Right lobe of liver (tissue), 6 donors: ENCODE measurements around the gene ZMYND8. TPM values are rescaled to one million over a fixed set of nuclear protein-coding genes. Genes with fewer than 3 reads are reported as not detected.
"Not testable (repeated sequence)": the region's sequence is repeated elsewhere in the genome, so short reads cannot be mapped to it uniquely, and the experiment has no call there.

Experiments
- ATAC-seq, 4 donors: fragments of 200-7000 bp; cut with Tn5 transposase; one replicate each; pipeline ENCODE4 v1.9.1; 2020; ENCODE audit warnings: mild to moderate bottlenecking in 4 of 4, moderate library complexity in 4 of 4
- DNase-seq, 3 donors: peaks; one replicate each; pipeline ENCODE4 v3.0.0-alpha.2; 2020
- H3K27ac ChIP-seq, 3 donors: fragments of 200-600 bp; one replicate each; pipeline ENCODE4 v1.8.0; 2022
- H3K27me3 ChIP-seq, 2 donors: fragments of 200-600 bp; one replicate each; pipeline ENCODE4 v1.8.0; 2022
- H3K36me3 ChIP-seq, 4 donors: fragments of 200-600 bp; sonication (generic) in 1 of 4; one replicate each; pipeline versions ENCODE4 v1.5.1 to v1.8.0; 2017 to 2022; ENCODE audit warnings: control low read depth in 1 of 4
- H3K4me1 ChIP-seq, 4 donors: fragments of 200-600 bp; sonication (generic) in 1 of 4; one replicate each; pipeline versions ENCODE4 v1.5.1 to v1.8.0; 2017 to 2022; ENCODE audit warnings: control low read depth in 1 of 4
- H3K4me3 ChIP-seq, 3 donors: fragments of 200-600 bp; one replicate each; pipeline ENCODE4 v1.8.0; 2022
- H3K9me3 ChIP-seq, 4 donors: fragments of 200-600 bp; sonication (generic) in 1 of 4; one replicate each; pipeline versions ENCODE4 v1.5.1 to v1.8.0; 2017 to 2022; ENCODE audit warnings: control low read depth in 1 of 4
- CTCF ChIP-seq, 4 donors: fragments of 200-600 bp in 3 of 4; fragments of 450-650 bp in 1 of 4; IDR thresholded peaks; one replicate each; pipeline versions ENCODE4 v1.5.1 to v1.8.0; 2016 to 2022; ENCODE audit warnings: antibody characterized with exemption in 4 of 4, mild to moderate bottlenecking in 2 of 4
- POLR2A ChIP-seq: fragments of 450-650 bp; IDR thresholded peaks from one replicate; pipeline ENCODE4 v1.6.1; 2017; ENCODE audit warnings: antibody characterized with exemption, mild to moderate bottlenecking
- WGBS: methylation state at CpG from one replicate; pipeline ENCODE4 v1.1.6; 2018; ENCODE audit warnings: low coverage, low lambda C conversion rate; ENCODE audit not compliant: insufficient coverage; ENCODE audit errors: missing lambda C conversion rate; 5-methylcytosine and 5-hydroxymethylcytosine counted together
- intact Hi-C, 2 donors: fragments of 100-400 bp; cut with DNase I; formaldehyde crosslinking; loops; one replicate each; pipeline versions ENCODE4 v1.11.2 to v1.14.1; 2022
- total RNA-seq, 6 experiments: library from RNA; depleted of rRNA in 2 of 6; stranded (reverse); fragments of >200 nt in 2 of 6; fragmentation: NEBNext Ultra II Directional in 3 of 6; extraction: Animal tissue kit (Norgen Biotek cat#: 25700) in 3 of 6; gene quantifications; one replicate each; pipeline versions ENCODE4 v1.1.0 to v1.2.4, GENCODE V29; 2016 to 2023
- donor health status: DM: no; HTN: yes; CAD: no.
- donor health status: DM: no; HTN: no; CAD: no.
- donor health status: DM: no; HTN: no; CAD: no.
- donor health status: DM: no; HTN: yes; CAD: no.
- donor health status: DM: no; HTN: yes; CAD: no.

The ZMYND8 gene
- total RNA-seq, 6 experiments from 2014 or later: 7.8 to 25.7 (median 13.8) TPM

GRCh38 chr20:47396762-47397476 is 40.4 kb upstream of the ZMYND8 start:
- Histone ChIP-seq H3K4me3 (no peak overlapping the region), H3K9me3 (no peaks in the 10 kb centered on the region), H3K36me3 (no peaks in the 10 kb centered on the region), H3K27me3 (no peaks in the 10 kb centered on the region), H3K4me1 (no peaks in the 10 kb centered on the region), H3K27ac (no peak overlapping the region)
- ATAC-seq (peak in 1 of 4 donors; percentile 25), DNase-seq (no peak)
- no peak for TF ChIP-seq POLR2A
- TF ChIP-seq CTCF (IDR thresholded peaks at IDR 0.05): no peak
- intact Hi-C loops: no loop called here
- 72% methylated on average over 5 of the region's 5 CpGs for WGBS

GRCh38 chr20:47393796-47394514 is 37.5 kb upstream of the ZMYND8 start:
- DNase-seq, H3K9me3 ChIP-seq, H3K27me3 ChIP-seq, H3K4me1 ChIP-seq, intact Hi-C loops, H3K27ac ChIP-seq, ATAC-seq, H3K36me3 ChIP-seq, H3K4me3 ChIP-seq: not testable (repeated sequence)
- WGBS: 94% methylated on average over 10 of the region's 11 CpGs

GRCh38 chr20:47392721-47393073 is 36.2 kb upstream of the ZMYND8 start:
- H3K9me3 ChIP-seq: no peaks in the 10 kb centered on the region
- ATAC-seq: no peak
- intact Hi-C loops: no loop called here
- TF ChIP-seq POLR2A: no peak
- TF ChIP-seq CTCF (IDR thresholded peaks at IDR 0.05): no peak
- DNase-seq: no peak
- H3K27me3 ChIP-seq: no peaks in the 10 kb centered on the region
- WGBS: 69% methylated on average over 2 of the region's 2 CpGs
- H3K4me1 ChIP-seq: no peaks in the 10 kb centered on the region
- no peak overlapping the region for H3K4me3 ChIP-seq
- no peaks in the 10 kb centered on the region for H3K36me3 ChIP-seq
- no peak overlapping the region for H3K27ac ChIP-seq

- H3K9me3 ChIP-seq: no peaks in the 10 kb centered on the region
- TF ChIP-seq POLR2A (no peak), CTCF (IDR thresholded peaks at IDR 0.05) (no peak)
- ATAC-seq (peak in 3 of 4 donors; percentile 20 to 33 (median 28)), DNase-seq (no peak)
- H3K4me3 ChIP-seq: no peak overlapping the region
- no peaks in the 10 kb centered on the region for H3K36me3 ChIP-seq
- 79% methylated on average over 5 of the region's 7 CpGs for WGBS
- H3K27me3 ChIP-seq: no peaks in the 10 kb centered on the region
- no peaks in the 10 kb centered on the region for H3K4me1 ChIP-seq
- intact Hi-C loops: no loop called here
- no peak overlapping the region for H3K27ac ChIP-seq
These were observed 35.7 kb upstream of the ZMYND8 start for GRCh38 chr20:47392015-47392720.
